HL-60/S4 (cell line): Measurements from ENCODE around the gene RDH16.
"Not testable (repeated sequence)": the region's sequence is repeated elsewhere in the genome, so short reads cannot be mapped to it uniquely, and the experiment has no call there.

ENCODE experiments used
- in situ Hi-C: fragments of 300-500 bp; cut with MboI; formaldehyde crosslinking; loops from 2 replicates; pipeline ENCODE4 v1.14.3; 2022; ENCODE audit warnings: low sequenced_read_pairs

RDH16 gene

GRCh38 chr12:56990648-56991318, 33.4 kb upstream of the RDH16 start:
- in situ Hi-C loops = loop anchor here (10.0 kb wide), 1 partner anchor 156 kb away; no protein-coding TSS in a partner anchor

- in situ Hi-C loops = loop anchor here (10.0 kb wide), 1 partner anchor 155 kb away; no protein-coding TSS in a partner anchor
These were observed 32.6 kb upstream of the RDH16 start for GRCh38 chr12:56989861-56990610.

- in situ Hi-C loops = no loop called here
These were observed 30.9 kb upstream of the RDH16 start for GRCh38 chr12:56988207-56988739.

GRCh38 chr12:56987551-56988053, 30.2 kb upstream of the RDH16 start:
- in situ Hi-C loops = no loop called here

- in situ Hi-C loops = no loop called here
These were observed 29.6 kb upstream of the RDH16 start for GRCh38 chr12:56987011-56987410.

- in situ Hi-C loops = not testable (repeated sequence)
These were observed 28.3 kb upstream of the RDH16 start for GRCh38 chr12:56985714-56986113.

GRCh38 chr12:56983386-56983785, 26.0 kb upstream of the RDH16 start:
- in situ Hi-C loops = no loop called here

GRCh38 chr12:56982578-56983236, 25.3 kb upstream of the RDH16 start:
- in situ Hi-C loops = not testable (repeated sequence)

GRCh38 chr12:56980941-56981530, 23.6 kb upstream of the RDH16 start:
- in situ Hi-C loops = no loop called here

GRCh38 chr12:56980268-56980667, 22.9 kb upstream of the RDH16 start:
- in situ Hi-C loops = no loop called here

GRCh38 chr12:56979628-56980027, 22.2 kb upstream of the RDH16 start:
- in situ Hi-C loops = no loop called here

GRCh38 chr12:56978397-56979138, 21.2 kb upstream of the RDH16 start:
- in situ Hi-C loops = no loop called here

- in situ Hi-C loops = not testable (repeated sequence)
These were observed 20.0 kb upstream of the RDH16 start for GRCh38 chr12:56977361-56977760.

GRCh38 chr12:56974224-56974623, 16.8 kb upstream of the RDH16 start:
- in situ Hi-C loops = not testable (repeated sequence)

- in situ Hi-C loops = not testable (repeated sequence)
These were observed 11.5 kb upstream of the RDH16 start for GRCh38 chr12:56968910-56969309.

- in situ Hi-C loops = not testable (repeated sequence)
These were observed 8.7 kb upstream of the RDH16 start for GRCh38 chr12:56965997-56966642.

- in situ Hi-C loops = not testable (repeated sequence)
These were observed 7.7 kb upstream of the RDH16 start for GRCh38 chr12:56965124-56965523.

- in situ Hi-C loops = not testable (repeated sequence)
These were observed 6.1 kb upstream of the RDH16 start for GRCh38 chr12:56963557-56963956.

- in situ Hi-C loops = not testable (repeated sequence)
These were observed 4.8 kb upstream of the RDH16 start for GRCh38 chr12:56962247-56962646.

GRCh38 chr12:56958422-56958821, 1.0 kb upstream of the RDH16 start:
- in situ Hi-C loops = no loop called here
